ENCODE measurements around the gene ATAD1.

GRCh38 chr10:87829986-87830729, 12.1 kb upstream of the ATAD1 start:
- TF ChIP-seq RAD21 (IDR thresholded peaks at IDR 0.05; ENCODE audit: low read depth) (no peak), NFIC (IDR thresholded peaks at IDR 0.05) (no peak), TAF1 (IDR thresholded peaks at IDR 0.05; ENCODE audit: low read depth) (no peak), YY1 (IDR thresholded peaks at IDR 0.05; ENCODE audit: low read depth) (no peak)

Measured in Ishikawa (cell line).